A549 (cell line): ENCODE data around the gene ATP8A2.

Experiments used
- CEBPB ChIP-seq, 2 experiments: fragments of >200 bp in 1 of 2; sonication (Bioruptor Twin) in 1 of 2; formaldehyde crosslinking in 1 of 2; IDR thresholded peaks; 2 replicates each; pipeline ENCODE4 v1.6.1; 2012 to 2016
- CTCF ChIP-seq: fragments of >200 bp; sonication (Bioruptor Twin); formaldehyde crosslinking; IDR thresholded peaks from 3 replicates; pipeline ENCODE4 v1.5.1; 2016
- EP300 ChIP-seq, 2 experiments: fragments of >200 bp; sonication (Bioruptor Twin); formaldehyde crosslinking; IDR thresholded peaks; 2 replicates in 1 of 2; 3 replicates in 1 of 2; pipeline ENCODE4 v1.6.1; 2016 to 2017
- ESRRA ChIP-seq: fragments of 150-350 bp; IDR thresholded peaks from 2 replicates; pipeline ENCODE4 v1.6.1; 2014; ENCODE audit warnings: mild to moderate bottlenecking, low read length, borderline replicate concordance
- HMGXB4 ChIP-seq: fragments of 250-450 bp; sonication (Bioruptor Pico); IDR thresholded peaks from 2 replicates; pipeline ENCODE4 v1.5.0; 2021; ENCODE audit warnings: mild to moderate bottlenecking, moderate library complexity, borderline replicate concordance
- MAFK ChIP-seq: fragments of 450-650 bp; IDR thresholded peaks from 2 replicates; pipeline ENCODE4 v1.6.1; 2014; ENCODE audit not compliant: partially characterized antibody
- MAZ ChIP-seq: fragments of 150-350 bp; IDR thresholded peaks from 2 replicates; pipeline ENCODE4 v1.6.1; 2014; ENCODE audit warnings: antibody characterized with exemption, low read depth, low read length, borderline replicate concordance
- PHF8 ChIP-seq: fragments of 200-600 bp; sonication (generic); IDR thresholded peaks from 2 replicates; pipeline ENCODE4 v1.6.1; 2016; ENCODE audit warnings: low read depth, mild to moderate bottlenecking, antibody characterized with exemption, moderate library complexity, borderline replicate concordance
- POLR2A ChIP-seq: IDR thresholded peaks from 2 replicates; pipeline ENCODE4 v1.6.1; 2012; ENCODE audit warnings: mild to moderate bottlenecking, low read length
- RFX5 ChIP-seq: fragments of 450-650 bp; IDR thresholded peaks from 2 replicates; pipeline ENCODE4 v1.7.1; 2014; ENCODE audit warnings: antibody characterized with exemption, mild to moderate bottlenecking, moderate library complexity
- SMC3 ChIP-seq: fragments of >200 bp; sonication (Bioruptor Twin); formaldehyde crosslinking; IDR thresholded peaks from 3 replicates; pipeline ENCODE4 v1.6.1; 2018; ENCODE audit warnings: inconsistent platforms
- USF2 ChIP-seq: fragments of 450-650 bp; IDR thresholded peaks from 2 replicates; pipeline ENCODE4 v1.6.1; 2014; ENCODE audit warnings: antibody characterized with exemption

GRCh38 chr13:26012995-26013394, 641.2 kb downstream of the ATP8A2 start:
- TF ChIP-seq CTCF (no peak), ESRRA (no peak), CEBPB (IDR thresholded peaks at IDR 0.05) (no peak), EP300 (IDR thresholded peaks at IDR 0.05) (no peak), SMC3 (no peak), POLR2A (no peak), USF2 (no peak), PHF8 (no peak), HMGXB4 (CRISPR knock-in tag) (no peak), MAZ (no peak), RFX5 (no peak), MAFK (no peak)
